SU-DHL-6 (cell line): ENCODE data around the gene SMTNL2.

Source experiments
- EZH2phosphoT487 ChIP-seq: fragments of 200-600 bp; sonication (generic), shearing (Covaris generic); conservative IDR thresholded peaks from 2 replicates; pipeline ENCODE4 v1.6.1; 2018; ENCODE audit warnings: mild to moderate bottlenecking, antibody characterized with exemption, low read length, moderate library complexity, mixed read lengths
- TF ChIP-seq, protein P1 (sequence below): fragments of 200-600 bp; sonication (generic); IDR thresholded peaks from one replicate; pipeline ENCODE4 v1.5.1; 2017; ENCODE audit warnings: antibody characterized with exemption, mild to moderate bottlenecking, low read length, moderate library complexity; ENCODE audit not compliant: insufficient read depth, poor library complexity, severe bottlenecking

DNA sequence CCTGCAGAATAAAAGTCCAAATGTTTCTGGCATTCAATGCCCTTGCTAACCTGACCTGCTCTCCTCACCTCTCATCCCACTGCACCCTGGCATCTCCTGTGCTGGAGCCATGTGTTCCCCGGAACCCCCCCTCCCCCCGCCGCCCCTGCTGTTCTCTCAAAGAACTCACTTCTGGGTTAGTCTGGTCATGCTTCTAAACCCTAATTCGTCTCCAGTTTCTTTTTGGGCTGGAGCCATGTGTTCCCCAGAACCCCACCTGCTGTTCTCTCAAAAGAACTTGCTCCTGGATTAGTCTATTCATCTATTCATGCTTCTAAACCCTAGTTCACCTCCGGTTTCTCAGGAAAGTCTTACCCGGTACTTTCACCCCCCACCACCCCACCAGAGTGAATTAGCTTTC is 58.0 kb downstream of the SMTNL2 start:
- TF ChIP-seq, protein P1, sequence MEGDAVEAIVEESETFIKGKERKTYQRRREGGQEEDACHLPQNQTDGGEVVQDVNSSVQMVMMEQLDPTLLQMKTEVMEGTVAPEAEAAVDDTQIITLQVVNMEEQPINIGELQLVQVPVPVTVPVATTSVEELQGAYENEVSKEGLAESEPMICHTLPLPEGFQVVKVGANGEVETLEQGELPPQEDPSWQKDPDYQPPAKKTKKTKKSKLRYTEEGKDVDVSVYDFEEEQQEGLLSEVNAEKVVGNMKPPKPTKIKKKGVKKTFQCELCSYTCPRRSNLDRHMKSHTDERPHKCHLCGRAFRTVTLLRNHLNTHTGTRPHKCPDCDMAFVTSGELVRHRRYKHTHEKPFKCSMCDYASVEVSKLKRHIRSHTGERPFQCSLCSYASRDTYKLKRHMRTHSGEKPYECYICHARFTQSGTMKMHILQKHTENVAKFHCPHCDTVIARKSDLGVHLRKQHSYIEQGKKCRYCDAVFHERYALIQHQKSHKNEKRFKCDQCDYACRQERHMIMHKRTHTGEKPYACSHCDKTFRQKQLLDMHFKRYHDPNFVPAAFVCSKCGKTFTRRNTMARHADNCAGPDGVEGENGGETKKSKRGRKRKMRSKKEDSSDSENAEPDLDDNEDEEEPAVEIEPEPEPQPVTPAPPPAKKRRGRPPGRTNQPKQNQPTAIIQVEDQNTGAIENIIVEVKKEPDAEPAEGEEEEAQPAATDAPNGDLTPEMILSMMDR, result no peak
- TF ChIP-seq EZH2phosphoT487, result no peak
